Glomerular endothelial cell (primary cell): ENCODE data around the gene OR5D14. TPM values are rescaled to one million over a fixed set of nuclear protein-coding genes. Genes with fewer than 3 reads are reported as not detected.

Source experiments
- DNase-seq: peaks from one replicate; pipeline ENCODE4 v3.0.0-alpha.2; 2011; ENCODE audit warnings: low read depth, low spot score; ENCODE audit errors: extremely low read depth
- total RNA-seq: library from RNA; depleted of rRNA; stranded (reverse); fragments of >200 nt; gene quantifications from 2 replicates; pipeline ENCODE4 v1.2.3, GENCODE V29; 2015

OR5D14 gene
- total RNA-seq, result not detected in 2 replicates

GRCh38 chr11:55795256-55795655, at the start of gene OR5D14:
Gene OR5D14 (plus strand): TSS chr11:55795556. CDS start chr11:55795556, 0 bp downstream.
- DNase-seq, result no peak

GRCh38 chr11:55773138-55773537, 22.2 kb upstream of the OR5D14 start, which contains the start of gene OR5D13:
Gene OR5D13 (plus strand): TSS chr11:55773438. CDS start chr11:55773438, 0 bp downstream.
- no peak for DNase-seq

GRCh38 chr11:55791606-55792005, 3.8 kb upstream of the OR5D14 start:
- no peak for DNase-seq

GRCh38 chr11:55793321-55793720, 2.0 kb upstream of the OR5D14 start:
- no peak for DNase-seq

GRCh38 chr11:55806248-55806647, 10.9 kb downstream of the OR5D14 start:
- DNase-seq, result no peak

GRCh38 chr11:55811067-55811466, 15.7 kb downstream of the OR5D14 start, which contains the start of gene OR5L1:
Gene OR5L1 (plus strand): TSS chr11:55811367. CDS start chr11:55811467, 100 bp downstream.
- no peak for DNase-seq

- DNase-seq, result no peak
Observed at GRCh38 chr11:55819330-55819729, 24.0 kb downstream of the OR5D14 start, which contains the start of gene OR5D18. Gene OR5D18 (plus strand): TSS chr11:55819630. CDS start chr11:55819630, 0 bp downstream.

- no peak for DNase-seq
Observed at GRCh38 chr11:55826919-55827318, 31.6 kb downstream of the OR5D14 start, which contains the start of gene OR5L2. Gene OR5L2 (plus strand): TSS chr11:55827219. CDS start chr11:55827219, 0 bp downstream.

- DNase-seq, result no peak
Observed at GRCh38 chr11:55838452-55838851, 43.1 kb downstream of the OR5D14 start, which contains the start of gene OR5D16. Gene OR5D16 (plus strand): TSS chr11:55838752. CDS start chr11:55838752, 0 bp downstream.

Other genes with a start within 250 kb of the OR5D14 start
- not detected in 2 replicates for gene OR4C15, start 241.1 kb upstream of the OR5D14 start, total RNA-seq
- not detected in 2 replicates for gene OR4C16, start 223.4 kb upstream of the OR5D14 start, total RNA-seq
- not detected in 2 replicates for gene OR4C11, start 187.9 kb upstream of the OR5D14 start, total RNA-seq
- not detected in 2 replicates for gene OR4P4, start 160.4 kb upstream of the OR5D14 start, total RNA-seq
- gene OR4S2, start 147.2 kb upstream of the OR5D14 start, total RNA-seq, result not detected in 2 replicates
- not detected in 2 replicates for gene OR4C6, start 133.4 kb upstream of the OR5D14 start, total RNA-seq
- not detected in 2 replicates for gene OR5D13, start 22.1 kb upstream of the OR5D14 start, total RNA-seq
- not detected in 2 replicates for gene OR5L1, start 15.8 kb downstream of the OR5D14 start, total RNA-seq
- not detected in 2 replicates for gene OR5D18, start 24.1 kb downstream of the OR5D14 start, total RNA-seq
- gene OR5L2, start 31.7 kb downstream of the OR5D14 start, total RNA-seq, result not detected in 2 replicates
- gene OR5D16, start 43.2 kb downstream of the OR5D14 start, total RNA-seq, result not detected in 2 replicates
- not detected in 2 replicates for gene TRIM51, start 87.7 kb downstream of the OR5D14 start, total RNA-seq
- gene OR5W2, start 119.0 kb downstream of the OR5D14 start, total RNA-seq, result not detected in 2 replicates
- not detected in 2 replicates for gene OR5I1, start 140.8 kb downstream of the OR5D14 start, total RNA-seq
- gene OR10AG1, start 174.4 kb downstream of the OR5D14 start, total RNA-seq, result not detected in 2 replicates
- not detected in 2 replicates for gene OR5F1, start 199.1 kb downstream of the OR5D14 start, total RNA-seq
- gene OR5AS1, start 232.1 kb downstream of the OR5D14 start, total RNA-seq, result not detected in 2 replicates